ENCODE results near the gene FOXK1. TPM values are rescaled to one million over a fixed set of nuclear protein-coding genes. Genes with fewer than 3 reads are reported as not detected.

FOXK1 gene
- total and polyA plus RNA-seq, 2 of the 13 experiments (the other 11 are each of a cell fraction or from before 2014, with no cell fraction given), result 4.6 to 8.8 TPM

GRCh38 chr7:4714161-4714700 lies 32.1 kb downstream of the FOXK1 start (continued):
- no peak for TF ChIP-seq JDP2 (CRISPR knock-in tag; IDR thresholded peaks at IDR 0.05; ENCODE audit: borderline replicate concordance)
- peak; percentile 74 for TF ChIP-seq ZMYM3 (CRISPR knock-in tag; IDR thresholded peaks at IDR 0.05)
- no peak for TF ChIP-seq NFE2 (CRISPR knock-in tag; IDR thresholded peaks at IDR 0.05)
- no peak for TF ChIP-seq NBN (conservative IDR thresholded peaks at IDR 0.05)
- peak; percentile 89 for TF ChIP-seq ZBTB33 (CRISPR knock-in tag; IDR thresholded peaks at IDR 0.05)
- TF ChIP-seq HOXA9 (CRISPR knock-in tag; IDR thresholded peaks at IDR 0.05; ENCODE audit: borderline replicate concordance), result no peak
- TF ChIP-seq ZBTB38 (CRISPR knock-in tag; IDR thresholded peaks at IDR 0.05), result 0 out of 2 replicates have a peak, but pooled peaks have one; percentile 24
- no peak for TF ChIP-seq ZNF792 (CRISPR knock-in tag; IDR thresholded peaks at IDR 0.05)
- TF ChIP-seq DPF2 (CRISPR knock-in tag; IDR thresholded peaks at IDR 0.05; ENCODE audit: borderline replicate concordance, low read depth), result no peak
- no peak for TF ChIP-seq SMARCE1 (IDR thresholded peaks at IDR 0.05; ENCODE audit: borderline replicate concordance)
- TF ChIP-seq SKIL (CRISPR knock-in tag; IDR thresholded peaks at IDR 0.05; ENCODE audit: borderline replicate concordance), result no peak
- no peak for TF ChIP-seq RFX3 (CRISPR knock-in tag; IDR thresholded peaks at IDR 0.05)
- no peak for TF ChIP-seq KLF11 (CRISPR knock-in tag; IDR thresholded peaks at IDR 0.05)
- TF ChIP-seq ZNF770 (CRISPR knock-in tag; IDR thresholded peaks at IDR 0.05), result peak; percentile 93
- TF ChIP-seq FOXC1 (CRISPR knock-in tag; IDR thresholded peaks at IDR 0.05; ENCODE audit: borderline replicate concordance), result no peak
- TF ChIP-seq HNRNPL (IDR thresholded peaks at IDR 0.05; ENCODE audit: low read depth, low read length), result no peak

All from HepG2 (cell line).